Caco-2 (cell line): ENCODE data around the gene EXD3. TPM values are rescaled to one million over a fixed set of nuclear protein-coding genes. Genes with fewer than 3 reads are reported as not detected.
A peak's percentile ranks its signal among the peaks of the same experiment; 100 is the strongest.

Experiments
- BruUV-seq: library from RNA; stranded (reverse); fragments of 400-500 nt; replicated peaks from 2 replicates; lab custom pipeline; 2021; lab: Mats Ljungman, UMichigan
- CTCF ChIA-PET: fragments of 300-600 bp; sonication (Branson Sonifier 250); formaldehyde crosslinking; loops from one replicate; lab custom pipeline; 2022; ENCODE audit warnings: antibody characterized with exemption; lab: Charles Lee
- POLR2A ChIA-PET: fragments of 300-600 bp; sonication (Branson Sonifier 250); formaldehyde crosslinking; loops from one replicate; lab custom pipeline; 2022; ENCODE audit warnings: antibody characterized with exemption; lab: Charles Lee
- DNase-seq, 2 experiments: peaks; one replicate each; pipeline versions ENCODE4 v3.0.0 to v3.0.0-alpha.2; 2020 to 2022
- H3K27me3 ChIP-seq: replicated peaks from 2 replicates; pipeline ENCODE4 v1.6.0; 2011; ENCODE audit warnings: low read length; ENCODE audit not compliant: control insufficient read depth, insufficient read depth
- H3K36me3 ChIP-seq: 2 replicates; pipeline ENCODE4 v1.5.1; 2011; ENCODE audit warnings: low read length; ENCODE audit not compliant: control insufficient read depth, insufficient read depth
- H3K4me1 ChIP-seq: fragments of 250-450 bp; sonication (Bioruptor Pico); 2 replicates; pipeline ENCODE4 v1.5.1; 2020; ENCODE audit warnings: mild to moderate bottlenecking
- H3K4me3 ChIP-seq: 2 replicates; pipeline ENCODE4 v1.5.1; 2011; ENCODE audit warnings: low read depth, mild to moderate bottlenecking, control low read depth, low read length
- H3K9me3 ChIP-seq: fragments of 250-450 bp; sonication (Bioruptor Pico); 2 replicates; pipeline ENCODE4 v1.5.1; 2020; ENCODE audit warnings: mild to moderate bottlenecking, moderate library complexity
- H3K27ac Mint-ChIP-seq: one replicate; pipeline ENCODE4 v1.8.0; 2022; ENCODE audit warnings: mixed read lengths; ENCODE audit not compliant: unreplicated experiment
- H3K27me3 Mint-ChIP-seq: one replicate; pipeline ENCODE4 v1.8.0; 2022; ENCODE audit warnings: mixed read lengths; ENCODE audit not compliant: insufficient read depth, unreplicated experiment
- H3K36me3 Mint-ChIP-seq: one replicate; pipeline ENCODE4 v1.8.0; 2022; ENCODE audit warnings: mild to moderate bottlenecking, mixed read lengths; ENCODE audit not compliant: insufficient read depth, unreplicated experiment
- H3K4me1 Mint-ChIP-seq: one replicate; pipeline ENCODE4 v1.8.0; 2022; ENCODE audit warnings: low read depth, mixed read lengths; ENCODE audit not compliant: unreplicated experiment
- H3K4me3 Mint-ChIP-seq: one replicate; pipeline ENCODE4 v1.8.0; 2022; ENCODE audit warnings: mild to moderate bottlenecking, moderate library complexity, mixed read lengths; ENCODE audit not compliant: unreplicated experiment
- H3K9me3 Mint-ChIP-seq: one replicate; pipeline ENCODE4 v1.8.0; 2022; ENCODE audit warnings: mixed read lengths; ENCODE audit not compliant: unreplicated experiment
- intact Hi-C: fragments of 100-400 bp; cut with micrococcal nuclease; formaldehyde crosslinking; loops from one replicate; pipeline ENCODE4 v1.10.0; 2022; ENCODE audit not compliant: unreplicated experiment
- total RNA-seq: library from RNA; stranded (reverse); gene quantifications from 2 replicates; pipeline ENCODE4 v1.2.3, GENCODE V29; 2022
- TF ChIP-seq, protein P1 (sequence below), 2 experiments: fragments of 200-600 bp in 1 of 2; IDR thresholded peaks; 1 replicate in 1 of 2; 2 replicates in 1 of 2; pipeline versions ENCODE4 v1.5.1 to v1.8.0; 2011 to 2022; ENCODE audit warnings: antibody characterized with exemption in 1 of 2, control low read depth in 1 of 2, inconsistent platforms in 1 of 2, low read depth in 1 of 2, low read length in 1 of 2, mild to moderate bottlenecking in 1 of 2, moderate library complexity in 1 of 2; ENCODE audit not compliant: insufficient read depth in 1 of 2, severe bottlenecking in 1 of 2, unreplicated experiment in 1 of 2

The EXD3 gene
- total RNA-seq, 1 experiment from 2014 or later = 10.9 TPM

DNA sequence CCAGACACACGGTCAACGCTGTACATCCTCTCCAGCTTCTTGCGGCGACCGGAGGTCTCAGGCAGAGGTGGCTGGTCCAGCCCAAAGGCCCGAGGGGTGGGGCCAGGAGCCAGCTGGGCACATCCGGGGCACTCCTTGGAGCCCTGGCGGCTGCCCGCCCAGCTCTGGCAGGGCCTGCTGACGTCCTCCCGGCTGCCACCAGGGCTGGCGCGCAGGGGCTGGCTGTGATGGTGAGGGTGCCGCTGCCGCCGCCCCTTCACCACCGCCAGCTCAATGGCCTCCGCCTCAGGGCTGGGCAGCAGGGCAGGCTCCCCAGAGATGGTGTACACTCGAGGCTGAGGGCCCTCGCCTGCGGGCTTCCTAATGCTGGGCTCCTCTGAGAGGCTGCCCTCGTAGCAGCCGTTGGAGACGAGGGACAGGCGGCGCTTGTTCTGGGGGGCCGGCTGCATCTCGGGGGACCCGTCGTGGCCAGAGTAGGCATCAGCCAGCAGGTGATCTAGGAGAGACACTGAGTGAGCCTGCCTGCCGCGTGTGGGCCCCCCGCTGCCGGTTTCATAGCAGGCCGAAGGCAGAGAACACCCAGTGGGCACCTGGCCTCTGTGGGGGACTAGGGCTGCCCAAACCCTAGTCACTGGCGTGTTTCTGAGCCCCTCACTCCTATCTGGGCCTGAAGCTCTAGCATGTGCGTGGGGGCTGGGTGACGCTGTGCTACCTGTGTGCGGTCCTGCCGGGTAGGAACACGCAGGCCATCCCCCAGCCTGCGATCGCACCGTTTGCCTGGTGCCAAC lies 34.6 kb upstream of the EXD3 start:
- POLR2A ChIA-PET = no interaction called here
- H3K4me1 ChIP-seq = peaks cover 12% of the 10 kb centered on the region
- TF ChIP-seq, protein P1, sequence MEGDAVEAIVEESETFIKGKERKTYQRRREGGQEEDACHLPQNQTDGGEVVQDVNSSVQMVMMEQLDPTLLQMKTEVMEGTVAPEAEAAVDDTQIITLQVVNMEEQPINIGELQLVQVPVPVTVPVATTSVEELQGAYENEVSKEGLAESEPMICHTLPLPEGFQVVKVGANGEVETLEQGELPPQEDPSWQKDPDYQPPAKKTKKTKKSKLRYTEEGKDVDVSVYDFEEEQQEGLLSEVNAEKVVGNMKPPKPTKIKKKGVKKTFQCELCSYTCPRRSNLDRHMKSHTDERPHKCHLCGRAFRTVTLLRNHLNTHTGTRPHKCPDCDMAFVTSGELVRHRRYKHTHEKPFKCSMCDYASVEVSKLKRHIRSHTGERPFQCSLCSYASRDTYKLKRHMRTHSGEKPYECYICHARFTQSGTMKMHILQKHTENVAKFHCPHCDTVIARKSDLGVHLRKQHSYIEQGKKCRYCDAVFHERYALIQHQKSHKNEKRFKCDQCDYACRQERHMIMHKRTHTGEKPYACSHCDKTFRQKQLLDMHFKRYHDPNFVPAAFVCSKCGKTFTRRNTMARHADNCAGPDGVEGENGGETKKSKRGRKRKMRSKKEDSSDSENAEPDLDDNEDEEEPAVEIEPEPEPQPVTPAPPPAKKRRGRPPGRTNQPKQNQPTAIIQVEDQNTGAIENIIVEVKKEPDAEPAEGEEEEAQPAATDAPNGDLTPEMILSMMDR (IDR thresholded peaks at IDR 0.05; ENCODE audit: insufficient read depth in 1 of 2, low read depth in 1 of 2, low read length in 1 of 2, severe bottlenecking in 1 of 2, unreplicated experiment in 1 of 2) = no peak

DNA sequence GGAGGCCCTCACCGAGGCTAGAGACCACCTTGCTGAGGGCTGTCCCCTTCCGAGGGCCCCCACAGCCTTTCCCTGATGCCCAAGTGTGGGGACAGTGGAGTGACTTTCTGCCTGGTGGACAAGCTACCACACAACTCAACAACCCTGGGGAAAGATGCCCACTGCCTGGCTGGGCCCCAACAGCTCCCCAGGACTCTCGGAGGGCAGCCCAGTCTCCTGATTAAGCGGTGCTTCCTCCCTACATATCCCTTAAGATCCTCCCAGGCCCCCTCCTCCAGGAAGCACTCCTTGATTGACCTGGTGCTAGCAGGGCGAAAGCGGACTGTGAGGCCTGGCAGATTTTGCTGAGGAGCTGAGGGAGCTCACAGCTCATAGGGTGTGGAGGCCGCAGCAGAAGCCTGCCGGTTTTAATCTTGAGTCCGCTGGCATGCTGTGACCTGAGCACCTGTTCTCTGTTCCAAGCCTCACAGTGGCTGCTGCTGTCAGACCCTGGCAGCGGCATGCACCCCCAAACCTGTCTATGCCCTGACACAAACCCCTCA lies 34.0 kb upstream of the EXD3 start:
- intact Hi-C loops = no loop called here
- H3K27me3 ChIP-seq = no peaks in the 10 kb centered on the region
- TF ChIP-seq, protein P1 (IDR thresholded peaks at IDR 0.05; ENCODE audit: insufficient read depth in 1 of 2, low read depth in 1 of 2, low read length in 1 of 2, severe bottlenecking in 1 of 2, unreplicated experiment in 1 of 2) = no peak
- H3K4me3 ChIP-seq = no peak overlapping the region
- no peak overlapping the region for H3K27ac Mint-ChIP-seq
- CTCF ChIA-PET = no interaction called here
- no peaks in the 10 kb centered on the region for H3K9me3 Mint-ChIP-seq
- no peaks in the 10 kb centered on the region for H3K4me1 Mint-ChIP-seq
- TSS peak; percentile 29 for BruUV-seq
- no peak for DNase-seq
- peaks cover 35% of the 10 kb centered on the region for H3K36me3 Mint-ChIP-seq
- H3K4me3 Mint-ChIP-seq = no peak overlapping the region
- peaks cover 12% of the 10 kb centered on the region for H3K4me1 ChIP-seq
- H3K9me3 ChIP-seq = no peaks in the 10 kb centered on the region; the same call in 1 of the 2 replicates
- POLR2A ChIA-PET = interaction anchor here (0.5 kb wide), 1 partner anchor 16 kb away, joined by 4 read pairs; the partner anchor contains the start of gene ENTPD8
- no peaks in the 10 kb centered on the region for H3K27me3 Mint-ChIP-seq
- H3K36me3 ChIP-seq = peaks cover 8% of the 10 kb centered on the region

More for the DNA sequence above, 34.6 kb upstream of the EXD3 start:
- Histone ChIP-seq H3K36me3 (peaks cover 8% of the 10 kb centered on the region), H3K4me3 (peak overlapping the region; percentile 89), H3K27me3 (no peaks in the 10 kb centered on the region), H3K9me3 (no peaks in the 10 kb centered on the region; the same call in 1 of the 2 replicates)
- intact Hi-C loops = no loop called here
- no peak overlapping the region for H3K27ac Mint-ChIP-seq
- CTCF ChIA-PET = no interaction called here
- H3K4me1 Mint-ChIP-seq = no peaks in the 10 kb centered on the region
- H3K9me3 Mint-ChIP-seq = no peaks in the 10 kb centered on the region
- H3K4me3 Mint-ChIP-seq = peak overlapping the region; percentile 33
- BruUV-seq = no TSS peak
- no peak for DNase-seq
- H3K27me3 Mint-ChIP-seq = no peaks in the 10 kb centered on the region
- H3K36me3 Mint-ChIP-seq = peaks cover 35% of the 10 kb centered on the region

DNA sequence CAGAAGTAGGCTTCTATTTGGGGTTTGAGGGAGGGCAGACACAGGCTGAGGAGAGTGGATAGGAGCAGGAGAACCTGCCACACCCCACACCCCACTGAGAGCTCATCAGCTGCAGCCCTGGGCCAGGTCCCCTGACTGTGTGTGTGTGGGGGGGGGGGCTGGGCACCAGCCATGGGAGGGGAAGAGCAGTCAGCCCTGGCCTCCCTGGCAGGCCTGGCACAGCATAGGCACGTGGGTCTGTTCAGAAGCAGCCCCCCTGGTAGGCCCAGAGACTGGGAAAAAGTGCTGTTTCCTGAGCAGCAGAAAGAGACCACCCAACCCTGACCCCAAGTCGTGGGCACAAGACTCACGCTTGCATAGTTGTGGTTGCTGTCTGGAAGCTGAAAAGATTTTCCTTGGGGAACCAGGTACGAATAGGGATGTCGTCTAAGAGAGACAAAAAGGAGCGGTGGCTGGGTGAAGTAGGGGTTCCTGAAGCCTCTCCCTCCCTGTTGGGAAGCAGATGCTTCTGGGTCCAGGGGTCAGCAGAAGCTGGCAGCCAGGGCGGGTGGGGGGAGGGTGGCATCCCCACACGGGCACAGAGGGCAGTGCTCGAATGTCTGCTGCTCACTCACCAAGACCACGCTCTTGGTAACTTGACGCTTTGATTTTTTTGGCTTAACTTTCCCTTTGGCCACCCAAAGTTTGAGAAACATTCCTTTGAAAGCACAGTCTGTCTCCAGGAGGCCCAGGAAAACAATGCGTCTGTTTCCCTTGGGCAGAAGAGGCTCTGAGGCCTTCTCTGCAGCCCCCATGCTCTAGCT lies 33.3 kb upstream of the EXD3 start:
- H3K27me3 ChIP-seq = no peaks in the 10 kb centered on the region
- ChIA-PET POLR2A (interaction anchor here (0.5 kb wide), 1 partner anchor 15 kb away, joined by 4 read pairs; the partner anchor contains the start of gene ENTPD8), CTCF (no interaction called here)
- no peaks in the 10 kb centered on the region; the same call in 1 of the 2 replicates for H3K9me3 ChIP-seq
- Mint-ChIP-seq H3K9me3 (no peaks in the 10 kb centered on the region), H3K4me3 (peak overlapping the region; percentile 2), H3K27ac (no peak overlapping the region), H3K36me3 (peaks cover 35% of the 10 kb centered on the region), H3K27me3 (no peaks in the 10 kb centered on the region), H3K4me1 (no peaks in the 10 kb centered on the region)
- DNase-seq = no peak
- no peak overlapping the region for H3K4me3 ChIP-seq
- peaks cover 8% of the 10 kb centered on the region for H3K36me3 ChIP-seq
- intact Hi-C loops = no loop called here
- TF ChIP-seq, protein P1 (IDR thresholded peaks at IDR 0.05; ENCODE audit: insufficient read depth in 1 of 2, low read depth in 1 of 2, low read length in 1 of 2, severe bottlenecking in 1 of 2, unreplicated experiment in 1 of 2) = no peak
- H3K4me1 ChIP-seq = peaks cover 12% of the 10 kb centered on the region
- no TSS peak for BruUV-seq
